Non-pigmented ciliary epithelial cell (primary cell): ENCODE measurements around the gene PRDM2.

ENCODE experiments used
- DNase-seq: peaks from one replicate; pipeline ENCODE4 v3.0.0-alpha.2; 2010; ENCODE audit warnings: low read depth

PRDM2 gene

DNA sequence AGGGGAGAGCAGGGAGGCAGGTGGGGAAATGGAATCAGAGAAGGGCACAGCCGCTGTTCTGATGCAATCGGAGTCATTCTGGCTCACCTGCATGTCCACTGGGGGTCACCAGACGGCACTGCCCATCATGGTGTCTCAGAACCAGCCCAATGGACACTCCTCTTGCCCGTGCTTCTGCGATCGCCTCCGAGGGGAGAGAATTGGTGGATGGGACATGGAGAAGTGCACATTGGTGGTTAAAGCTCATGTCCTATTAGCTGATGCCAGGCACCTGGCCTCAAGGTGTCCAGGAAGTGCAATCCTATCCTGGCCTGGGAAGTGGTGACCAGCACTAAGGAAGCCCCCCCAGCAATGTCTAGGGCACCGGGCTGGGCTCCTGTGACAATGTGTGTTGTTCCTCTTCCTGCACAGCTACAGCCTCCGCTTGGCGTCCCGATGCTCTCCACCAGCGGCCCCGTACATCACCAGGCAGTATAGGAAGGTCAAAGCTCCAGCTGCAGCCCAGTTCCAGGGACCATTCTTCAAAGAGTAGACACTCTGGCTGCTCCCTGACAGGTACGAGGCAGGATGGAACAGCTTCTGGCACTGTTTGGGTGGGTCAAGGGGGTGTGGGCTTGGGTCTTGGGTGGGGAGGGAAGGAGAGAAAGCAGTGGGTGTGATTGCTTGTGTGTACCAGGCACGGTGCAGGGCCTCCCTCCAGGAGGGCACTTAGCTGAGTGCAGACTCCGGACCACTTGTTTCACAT, 116.2 kb downstream of the PRDM2 start:
- DNase-seq, result no peak

- no peak for DNase-seq
These were observed 117.9 kb downstream of the PRDM2 start for GRCh38 chr1:13817906-13818305.

DNA sequence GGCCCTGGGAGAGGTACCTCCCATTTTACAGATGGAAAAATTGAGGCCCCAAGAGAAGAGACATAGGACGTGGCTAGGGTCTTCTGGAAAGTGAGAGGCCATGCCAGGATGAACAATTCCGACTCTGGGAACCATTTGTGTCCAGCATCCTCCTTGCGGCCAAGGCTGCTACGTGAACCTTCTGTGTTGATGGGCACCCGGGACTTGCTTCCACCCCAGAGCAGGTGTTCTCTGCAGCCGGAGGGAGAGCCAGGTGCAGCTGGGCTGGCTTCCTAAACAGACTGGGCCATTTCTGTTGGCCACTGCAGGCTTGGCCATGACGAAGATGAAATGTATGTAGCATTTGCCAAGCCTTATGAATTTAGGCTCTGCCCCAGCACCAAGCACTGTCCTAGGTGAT, 118.9 kb downstream of the PRDM2 start:
- no peak for DNase-seq

GRCh38 chr1:13819642-13820041, 119.7 kb downstream of the PRDM2 start:
- DNase-seq, result no peak

DNA sequence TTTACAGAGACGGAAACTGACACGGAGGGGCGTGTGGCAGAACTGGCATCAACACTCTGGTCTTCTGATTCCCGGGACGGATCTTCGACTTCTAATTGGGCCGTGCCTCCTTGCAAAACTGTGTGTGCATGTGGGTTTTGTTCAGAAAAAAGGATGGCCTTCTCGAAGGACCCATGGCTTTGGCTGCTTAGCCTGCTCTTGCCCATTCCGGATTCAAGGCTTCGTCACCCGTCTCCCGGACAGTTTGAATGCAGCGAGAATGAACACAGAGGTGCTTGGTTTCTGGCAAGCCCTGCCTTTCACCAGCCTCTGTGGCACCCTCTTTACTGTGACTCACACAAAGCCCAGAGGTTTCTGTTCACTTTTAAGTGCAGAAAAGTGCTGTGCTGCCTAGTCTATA, 120.1 kb downstream of the PRDM2 start:
- no peak for DNase-seq

DNA sequence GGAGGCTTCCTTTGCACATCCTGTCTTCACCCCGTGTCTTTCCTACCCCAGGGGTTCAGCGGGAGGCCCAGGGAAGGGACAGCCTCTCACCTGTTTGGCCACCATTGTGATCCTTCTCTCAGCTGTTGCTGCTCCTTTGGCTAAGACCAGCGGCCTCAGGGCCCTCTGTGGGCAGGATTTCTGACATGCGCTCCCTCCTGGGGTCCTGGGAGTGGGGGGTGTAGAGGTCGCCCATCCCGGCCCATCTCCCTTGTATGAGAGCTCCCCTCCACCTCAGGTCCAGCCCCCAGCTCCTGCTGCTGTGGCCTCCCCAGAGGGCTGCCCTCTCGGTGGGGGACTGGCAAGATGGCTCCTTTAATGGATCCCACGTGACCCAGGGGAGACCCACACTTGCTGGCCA, 120.5 kb downstream of the PRDM2 start:
- no peak for DNase-seq

- DNase-seq, result no peak
These were observed 123.3 kb downstream of the PRDM2 start for GRCh38 chr1:13823126-13823880.

DNA sequence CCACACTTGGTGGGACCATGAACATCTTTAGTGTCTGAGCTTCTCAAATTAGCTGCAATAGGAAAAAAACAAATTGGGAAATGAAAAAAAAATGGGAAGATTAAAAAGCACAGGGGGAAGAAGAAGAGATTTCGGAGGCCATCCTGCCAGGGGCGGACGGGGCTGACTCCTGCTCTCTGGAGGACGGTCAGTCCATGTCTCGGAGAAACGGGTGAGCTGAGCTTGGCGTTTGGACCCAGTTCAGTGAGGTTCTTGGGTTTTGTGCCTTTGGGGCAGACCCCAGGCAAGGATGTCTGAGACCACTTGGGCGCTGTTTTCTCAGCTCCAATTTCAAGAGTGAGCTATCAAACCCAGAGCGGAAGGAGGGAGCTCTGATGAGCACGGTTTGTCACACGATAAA, 123.9 kb downstream of the PRDM2 start:
- DNase-seq, result no peak

DNA sequence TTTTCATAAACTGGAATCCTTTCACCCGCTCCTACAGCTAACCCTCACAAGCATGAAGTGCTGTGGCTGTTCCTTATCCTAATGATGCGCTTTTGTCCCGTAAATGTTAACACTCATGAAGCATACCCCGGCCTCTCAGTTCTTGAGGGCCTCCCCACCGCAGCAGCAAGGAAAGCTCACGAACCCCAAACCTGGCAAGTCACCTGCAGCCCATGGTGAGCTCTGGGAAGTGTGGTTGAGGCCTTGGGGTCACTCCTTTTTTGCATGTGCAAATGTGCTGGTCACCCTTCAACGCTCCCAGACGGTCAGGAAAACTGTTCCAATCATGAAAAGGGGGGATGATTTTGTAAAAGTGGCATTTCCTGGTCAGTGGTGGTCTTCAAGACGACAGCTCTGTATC, 124.6 kb downstream of the PRDM2 start:
- DNase-seq, result no peak

- no peak for DNase-seq
These were observed 125.0 kb downstream of the PRDM2 start for GRCh38 chr1:13825033-13825432.

GRCh38 chr1:13826009-13826408, 126.0 kb downstream of the PRDM2 start:
- no peak for DNase-seq

DNA sequence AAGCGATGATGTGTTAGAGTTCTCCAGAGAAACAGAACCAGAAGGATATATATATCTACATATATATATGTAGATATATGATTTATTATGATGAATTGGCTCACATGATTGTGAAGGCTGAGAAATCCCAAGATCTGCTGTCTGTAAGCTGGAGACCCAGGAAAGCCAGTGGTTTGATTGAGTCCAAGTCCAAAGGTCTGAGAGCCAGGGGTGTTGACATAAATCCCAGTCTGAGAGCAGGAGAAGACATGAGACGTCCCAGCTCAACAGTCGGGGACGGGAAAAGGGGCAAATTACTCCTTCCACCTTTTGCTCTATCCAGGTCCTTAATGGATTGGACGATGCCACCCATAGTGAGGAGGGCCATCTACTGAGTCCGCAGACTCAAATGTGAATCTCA, 126.6 kb downstream of the PRDM2 start:
- DNase-seq, result no peak

GRCh38 chr1:13828454-13829151, 128.6 kb downstream of the PRDM2 start:
- DNase-seq, result no peak

GRCh38 chr1:13829152-13829769, 129.3 kb downstream of the PRDM2 start:
- no peak for DNase-seq

GRCh38 chr1:13830170-13830569, 130.2 kb downstream of the PRDM2 start:
- DNase-seq, result no peak

DNA sequence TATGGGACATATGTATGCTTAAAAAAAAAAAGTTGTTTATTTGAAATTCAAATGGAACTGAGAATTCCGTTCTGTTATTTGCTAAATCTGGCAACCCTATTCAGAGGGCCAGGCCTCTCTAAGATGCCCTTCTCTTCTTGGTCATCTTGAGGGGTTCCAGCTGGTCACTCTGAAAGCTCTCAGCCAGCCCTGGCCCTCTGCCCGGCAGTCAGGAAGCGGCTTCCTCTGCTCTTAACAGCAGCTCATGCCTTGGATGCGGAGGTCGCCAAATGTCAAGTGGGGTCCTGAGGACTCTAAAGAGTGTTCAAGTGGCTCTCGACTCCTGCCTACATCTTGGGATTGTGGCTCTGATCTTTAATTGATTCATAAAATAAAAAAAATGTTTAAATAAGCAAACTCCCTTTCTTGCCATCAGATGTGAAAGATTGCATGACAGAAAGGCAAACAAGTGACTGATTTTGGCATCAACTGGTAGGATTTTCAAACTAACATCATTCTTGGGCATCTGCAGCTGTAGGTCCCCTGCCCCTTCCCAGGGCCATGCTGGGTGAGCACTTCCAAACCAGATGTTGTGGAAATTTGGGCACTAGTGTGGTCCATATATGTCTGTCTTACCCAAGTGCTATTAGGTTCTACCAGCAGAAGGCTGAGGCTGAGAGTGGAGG, 130.8 kb downstream of the PRDM2 start:
- DNase-seq, result no peak

DNA sequence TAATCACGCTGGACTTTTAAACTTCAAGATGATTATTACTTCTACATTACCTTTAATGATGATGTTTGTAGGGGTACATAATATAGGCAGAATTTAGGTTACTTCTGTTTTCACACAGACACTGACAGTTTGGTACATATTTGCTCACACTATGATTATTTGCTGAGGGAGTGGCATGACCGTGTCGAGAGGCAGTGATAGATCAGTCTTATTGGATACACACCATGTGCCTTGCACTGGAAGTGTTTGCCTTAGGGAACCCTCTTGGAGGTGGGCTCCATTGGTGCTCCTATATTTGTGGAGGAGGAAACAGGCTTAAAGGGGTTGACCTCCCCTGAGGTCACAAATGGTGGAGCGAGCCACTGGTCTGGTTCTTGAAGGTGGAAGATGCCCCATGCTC, 132.1 kb downstream of the PRDM2 start:
- DNase-seq, result no peak

- DNase-seq, result no peak
These were observed 132.5 kb downstream of the PRDM2 start for GRCh38 chr1:13832536-13832935.

DNA sequence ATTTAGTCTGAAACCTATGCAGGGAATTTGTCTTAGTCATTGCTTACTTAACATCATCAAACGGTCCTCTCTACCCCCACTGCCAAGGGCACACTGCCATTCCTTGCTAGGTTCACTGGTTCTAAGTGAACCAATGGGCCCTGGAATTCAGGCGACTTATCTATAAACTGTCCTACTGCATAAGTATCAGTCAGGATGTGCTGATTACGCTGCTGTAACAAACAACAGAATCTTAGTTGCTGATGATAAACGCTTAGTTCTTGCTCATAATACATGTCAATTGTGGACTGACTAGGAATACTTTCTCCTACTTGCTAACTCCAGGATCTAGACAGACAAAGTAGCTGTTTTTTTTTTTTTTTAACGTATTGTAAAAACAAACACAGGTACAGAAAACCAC, 136.1 kb downstream of the PRDM2 start:
- no peak for DNase-seq

DNA sequence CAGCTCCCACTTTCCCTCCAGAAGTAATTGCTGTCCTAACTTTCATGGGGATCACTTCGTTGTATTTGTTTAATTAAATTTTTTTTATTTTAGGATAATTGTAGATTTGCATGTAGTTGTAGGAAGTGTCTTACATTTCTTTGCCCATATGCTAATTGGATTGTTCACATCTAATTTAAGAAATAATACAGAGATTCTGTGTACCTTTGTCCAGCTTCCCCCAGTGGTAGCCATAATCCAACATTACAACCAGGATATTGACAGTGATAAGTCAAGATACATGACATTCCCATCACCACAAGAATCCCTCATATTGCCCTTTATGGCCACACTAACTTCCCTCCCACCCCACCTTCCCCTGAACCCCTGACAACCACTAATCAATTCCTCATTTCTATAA, 136.6 kb downstream of the PRDM2 start:
- no peak for DNase-seq

GRCh38 chr1:13838236-13838635, 138.2 kb downstream of the PRDM2 start:
- DNase-seq, result no peak

GRCh38 chr1:13842497-13842896, 142.5 kb downstream of the PRDM2 start:
- DNase-seq, result no peak
